Vagina (tissue), 2 donors: Measurements from ENCODE around the gene KCNJ10.
A peak's percentile ranks its signal among the peaks of the same experiment; 100 is the strongest.

ENCODE experiments used
- POLR2A ChIP-seq, 2 donors: fragments of 450-650 bp; IDR thresholded peaks; one replicate each; pipeline ENCODE4 v1.6.1; 2017; ENCODE audit warnings: antibody characterized with exemption in 2 of 2, mild to moderate bottlenecking in 2 of 2, moderate library complexity in 2 of 2
- POLR2AphosphoS5 ChIP-seq, 2 donors: sonication (generic); formaldehyde crosslinking; IDR thresholded peaks; one replicate each; pipeline ENCODE4 v1.9.0; 2017; ENCODE audit warnings: antibody characterized with exemption in 2 of 2, mild to moderate bottlenecking in 2 of 2, low read depth in 1 of 2; ENCODE audit not compliant: insufficient read depth in 1 of 2
- TF ChIP-seq, protein P1 (sequence below), 3 experiments: fragments of 450-650 bp in 2 of 3; fragments of 200-600 bp in 1 of 3; sonication (generic) in 1 of 3; IDR thresholded peaks; one replicate each; pipeline ENCODE4 v1.5.1; 2017 to 2019; ENCODE audit warnings: antibody characterized with exemption in 3 of 3, mild to moderate bottlenecking in 2 of 3, moderate library complexity in 2 of 3

DNA sequence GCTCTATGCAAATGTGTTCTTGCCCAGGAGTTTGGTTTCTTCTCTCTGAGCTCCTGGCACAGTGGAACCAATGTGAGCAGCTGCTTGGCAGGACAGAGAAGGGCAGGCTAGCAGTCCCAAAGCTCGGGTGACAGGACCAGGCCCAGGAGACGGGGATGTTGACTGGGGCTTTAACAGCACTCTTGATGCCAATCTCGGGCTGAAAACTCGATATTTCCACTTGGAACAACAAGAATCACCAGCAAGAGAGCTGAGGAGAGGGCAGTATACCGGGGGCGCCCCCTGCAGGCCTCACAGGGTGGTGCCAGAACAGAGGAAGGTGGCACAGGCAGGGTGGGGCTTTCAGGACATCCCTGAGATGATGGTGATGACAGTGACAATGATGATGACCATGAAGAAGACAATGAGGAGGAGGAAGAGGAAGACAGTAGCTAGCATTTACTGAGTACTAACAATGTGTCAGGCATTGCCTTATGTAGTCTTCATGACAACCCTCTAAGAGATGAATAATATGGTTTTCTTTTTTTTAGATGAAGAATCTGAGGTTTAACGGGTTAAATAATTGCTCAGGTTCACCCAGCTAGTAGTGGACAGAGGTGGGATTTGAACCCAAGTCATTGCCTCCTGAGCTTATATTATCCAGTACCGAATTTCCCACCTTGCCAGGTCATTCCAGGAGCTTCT is 8.7 kb upstream of the KCNJ10 start:
- no peak for TF ChIP-seq POLR2A (IDR thresholded peaks at IDR 0.05)
- no peak for TF ChIP-seq POLR2AphosphoS5 (IDR thresholded peaks at IDR 0.05; ENCODE audit: insufficient read depth in 1 of 2, low read depth in 1 of 2)
- TF ChIP-seq, protein P1, sequence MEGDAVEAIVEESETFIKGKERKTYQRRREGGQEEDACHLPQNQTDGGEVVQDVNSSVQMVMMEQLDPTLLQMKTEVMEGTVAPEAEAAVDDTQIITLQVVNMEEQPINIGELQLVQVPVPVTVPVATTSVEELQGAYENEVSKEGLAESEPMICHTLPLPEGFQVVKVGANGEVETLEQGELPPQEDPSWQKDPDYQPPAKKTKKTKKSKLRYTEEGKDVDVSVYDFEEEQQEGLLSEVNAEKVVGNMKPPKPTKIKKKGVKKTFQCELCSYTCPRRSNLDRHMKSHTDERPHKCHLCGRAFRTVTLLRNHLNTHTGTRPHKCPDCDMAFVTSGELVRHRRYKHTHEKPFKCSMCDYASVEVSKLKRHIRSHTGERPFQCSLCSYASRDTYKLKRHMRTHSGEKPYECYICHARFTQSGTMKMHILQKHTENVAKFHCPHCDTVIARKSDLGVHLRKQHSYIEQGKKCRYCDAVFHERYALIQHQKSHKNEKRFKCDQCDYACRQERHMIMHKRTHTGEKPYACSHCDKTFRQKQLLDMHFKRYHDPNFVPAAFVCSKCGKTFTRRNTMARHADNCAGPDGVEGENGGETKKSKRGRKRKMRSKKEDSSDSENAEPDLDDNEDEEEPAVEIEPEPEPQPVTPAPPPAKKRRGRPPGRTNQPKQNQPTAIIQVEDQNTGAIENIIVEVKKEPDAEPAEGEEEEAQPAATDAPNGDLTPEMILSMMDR (IDR thresholded peaks at IDR 0.05) = peak in 1 of 3 experiments; percentile 22
